ENCODE measurements around the gene PDCD11.

- TF ChIP-seq, protein P1, sequence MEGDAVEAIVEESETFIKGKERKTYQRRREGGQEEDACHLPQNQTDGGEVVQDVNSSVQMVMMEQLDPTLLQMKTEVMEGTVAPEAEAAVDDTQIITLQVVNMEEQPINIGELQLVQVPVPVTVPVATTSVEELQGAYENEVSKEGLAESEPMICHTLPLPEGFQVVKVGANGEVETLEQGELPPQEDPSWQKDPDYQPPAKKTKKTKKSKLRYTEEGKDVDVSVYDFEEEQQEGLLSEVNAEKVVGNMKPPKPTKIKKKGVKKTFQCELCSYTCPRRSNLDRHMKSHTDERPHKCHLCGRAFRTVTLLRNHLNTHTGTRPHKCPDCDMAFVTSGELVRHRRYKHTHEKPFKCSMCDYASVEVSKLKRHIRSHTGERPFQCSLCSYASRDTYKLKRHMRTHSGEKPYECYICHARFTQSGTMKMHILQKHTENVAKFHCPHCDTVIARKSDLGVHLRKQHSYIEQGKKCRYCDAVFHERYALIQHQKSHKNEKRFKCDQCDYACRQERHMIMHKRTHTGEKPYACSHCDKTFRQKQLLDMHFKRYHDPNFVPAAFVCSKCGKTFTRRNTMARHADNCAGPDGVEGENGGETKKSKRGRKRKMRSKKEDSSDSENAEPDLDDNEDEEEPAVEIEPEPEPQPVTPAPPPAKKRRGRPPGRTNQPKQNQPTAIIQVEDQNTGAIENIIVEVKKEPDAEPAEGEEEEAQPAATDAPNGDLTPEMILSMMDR (IDR thresholded peaks at IDR 0.05; ENCODE audit: insufficient read depth, low read length) = no peak
- no peak for TF ChIP-seq REST (IDR thresholded peaks at IDR 0.05; ENCODE audit: insufficient replicate concordance, low read depth)
- TF ChIP-seq SPI1 (IDR thresholded peaks at IDR 0.05; ENCODE audit: borderline replicate concordance, low read depth) = no peak
Observed at GRCh38 chr10:103445366-103445765, 48.9 kb downstream of the PDCD11 start.

All from HL-60 (cell line).